Activated gamma-delta T cell (primary cell): Measurements from ENCODE around the gene LARP6.
"Not testable (repeated sequence)": the region's sequence is repeated elsewhere in the genome, so short reads cannot be mapped to it uniquely, and the experiment has no call there.

ENCODE experiments used
- DNase-seq: peaks from one replicate; lab custom pipeline; 2025; lab: John Stamatoyannopoulos, UW

The LARP6 gene

GRCh38 chr15:70859322-70859908 lies 5.5 kb upstream of the LARP6 start:
- no peak for DNase-seq

GRCh38 chr15:70858614-70859321 lies 4.8 kb upstream of the LARP6 start:
- not testable (repeated sequence) for DNase-seq

- no peak for DNase-seq
Measured at GRCh38 chr15:70857562-70858285, 3.8 kb upstream of the LARP6 start.

- no peak for DNase-seq
Measured at GRCh38 chr15:70856884-70857561, 3.1 kb upstream of the LARP6 start.

- DNase-seq, result no peak
Measured at GRCh38 chr15:70856177-70856883, 2.4 kb upstream of the LARP6 start.

GRCh38 chr15:70855764-70856163 lies 1.8 kb upstream of the LARP6 start:
- DNase-seq, result no peak

- DNase-seq, result no peak
Measured at GRCh38 chr15:70854666-70854976, 664 bp upstream of the LARP6 start.

GRCh38 chr15:70853318-70853972 lies 512 bp downstream of the LARP6 start:
- no peak for DNase-seq

- DNase-seq, result no peak
Measured at GRCh38 chr15:70852501-70853317, 1.2 kb downstream of the LARP6 start.

- no peak for DNase-seq
Measured at GRCh38 chr15:70851889-70852288, 2.1 kb downstream of the LARP6 start.

GRCh38 chr15:70845602-70846360 lies 8.2 kb downstream of the LARP6 start:
- no peak for DNase-seq

GRCh38 chr15:70837476-70837875 lies 16.5 kb downstream of the LARP6 start:
- no peak for DNase-seq

GRCh38 chr15:70835841-70836240 lies 18.1 kb downstream of the LARP6 start:
- no peak for DNase-seq

GRCh38 chr15:70835415-70835814 lies 18.5 kb downstream of the LARP6 start:
- no peak for DNase-seq

GRCh38 chr15:70834999-70835398 lies 19.0 kb downstream of the LARP6 start:
- no peak for DNase-seq

- DNase-seq, result no peak
Measured at GRCh38 chr15:70833861-70834765, 19.8 kb downstream of the LARP6 start.

GRCh38 chr15:70833422-70833821 lies 20.5 kb downstream of the LARP6 start:
- DNase-seq, result no peak

GRCh38 chr15:70832176-70832575 lies 21.8 kb downstream of the LARP6 start:
- DNase-seq, result no peak
